Measurements from ENCODE around the gene RIF1.

DNA sequence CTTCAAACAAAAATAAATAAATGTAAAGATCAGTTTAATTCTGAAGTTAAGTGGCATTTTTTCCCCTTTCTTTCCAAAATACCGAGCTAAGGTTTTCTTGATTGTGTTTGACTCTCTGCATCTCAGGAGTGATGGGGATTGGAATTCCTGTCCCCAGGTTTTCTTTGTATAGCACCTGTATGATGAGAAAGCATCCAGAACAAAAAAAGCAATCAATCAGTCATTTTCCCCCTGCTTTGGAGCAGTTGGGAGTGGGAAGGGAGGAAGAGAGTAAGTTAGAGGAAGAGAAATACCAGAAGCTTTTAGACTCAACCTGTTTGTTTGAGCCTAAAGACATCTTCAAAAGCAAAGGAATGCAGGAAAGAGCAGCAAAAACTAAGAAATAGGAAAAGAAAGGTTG is 88.5 kb downstream of the RIF1 start:
- TF ChIP-seq, protein P1, sequence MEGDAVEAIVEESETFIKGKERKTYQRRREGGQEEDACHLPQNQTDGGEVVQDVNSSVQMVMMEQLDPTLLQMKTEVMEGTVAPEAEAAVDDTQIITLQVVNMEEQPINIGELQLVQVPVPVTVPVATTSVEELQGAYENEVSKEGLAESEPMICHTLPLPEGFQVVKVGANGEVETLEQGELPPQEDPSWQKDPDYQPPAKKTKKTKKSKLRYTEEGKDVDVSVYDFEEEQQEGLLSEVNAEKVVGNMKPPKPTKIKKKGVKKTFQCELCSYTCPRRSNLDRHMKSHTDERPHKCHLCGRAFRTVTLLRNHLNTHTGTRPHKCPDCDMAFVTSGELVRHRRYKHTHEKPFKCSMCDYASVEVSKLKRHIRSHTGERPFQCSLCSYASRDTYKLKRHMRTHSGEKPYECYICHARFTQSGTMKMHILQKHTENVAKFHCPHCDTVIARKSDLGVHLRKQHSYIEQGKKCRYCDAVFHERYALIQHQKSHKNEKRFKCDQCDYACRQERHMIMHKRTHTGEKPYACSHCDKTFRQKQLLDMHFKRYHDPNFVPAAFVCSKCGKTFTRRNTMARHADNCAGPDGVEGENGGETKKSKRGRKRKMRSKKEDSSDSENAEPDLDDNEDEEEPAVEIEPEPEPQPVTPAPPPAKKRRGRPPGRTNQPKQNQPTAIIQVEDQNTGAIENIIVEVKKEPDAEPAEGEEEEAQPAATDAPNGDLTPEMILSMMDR (IDR thresholded peaks at IDR 0.05; ENCODE audit: insufficient read depth, low read length, poor library complexity, severe bottlenecking), result no peak
- TF ChIP-seq EZH2phosphoT487 (conservative IDR thresholded peaks at IDR 0.05; ENCODE audit: low read length), result no peak
